ENCODE data around the gene ZNF22.

- no peak for TF ChIP-seq CTCF (IDR thresholded peaks at IDR 0.05 in 4 of 5, conservative IDR thresholded peaks at IDR 0.05 in 1 of 5)
- no peak for TF ChIP-seq POLR2A (IDR thresholded peaks at IDR 0.05)
These were observed 46.7 kb upstream of the ZNF22 start for GRCh38 chr10:44954042-44954441.
